ENCODE data around the gene CSN2. TPM values are rescaled to one million over a fixed set of nuclear protein-coding genes. Genes with fewer than 3 reads are reported as not detected.
"Not testable (repeated sequence)": the region's sequence is repeated elsewhere in the genome, so short reads cannot be mapped to it uniquely, and the experiment has no call there.

Gene CSN2
- total RNA-seq, 1 experiment from 2014 or later = not detected

DNA sequence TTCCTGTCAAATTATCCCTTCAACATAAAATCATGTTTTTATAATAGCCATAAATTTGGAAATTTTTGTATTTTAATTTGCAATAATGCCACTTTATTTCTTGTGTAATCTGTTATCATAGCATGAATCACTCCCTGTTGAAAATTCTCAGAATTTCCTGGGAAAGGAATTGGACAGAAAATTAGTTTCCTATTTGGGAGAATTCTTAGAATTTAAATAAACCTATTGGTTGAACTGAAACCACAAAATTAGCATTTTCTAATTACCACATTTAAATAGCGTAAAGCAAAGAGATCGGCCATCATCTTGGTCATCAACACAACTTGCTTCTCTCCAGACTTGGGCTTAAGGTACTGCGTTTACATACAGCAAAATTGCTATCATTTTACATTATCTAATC is 34.8 kb downstream of the CSN2 start, which contains the start of gene CSN1S1:
TSS of gene CSN1S1 (plus strand) at position 301 of the 400 bp plus-strand sequence. CDS start 1,488 bp downstream, outside the sequence.
- no peak within 1 kb of the TSS for H3K4me2 ChIP-seq (ENCODE audit: low read length)
- H3K4me3 ChIP-seq (ENCODE audit: low read length) = no peak within 1 kb of the TSS
- no peak within 1 kb of the TSS for H3K9ac ChIP-seq (ENCODE audit: low read length)
- ChIA-PET POLR2A (ENCODE audit: unreplicated experiment) (no interaction called here), CTCF (no interaction called here)
- H3K4me1 ChIP-seq (ENCODE audit: insufficient read depth, low read length) = no peaks in the 10 kb centered on the region
- no peaks in the 10 kb centered on the region for H3F3A ChIP-seq (ENCODE audit: low read length, unreplicated experiment)
- no peaks in the 10 kb centered on the region for H3K9me2 ChIP-seq (replicated peaks; ENCODE audit: low read length)
- TF ChIP-seq, protein P1, sequence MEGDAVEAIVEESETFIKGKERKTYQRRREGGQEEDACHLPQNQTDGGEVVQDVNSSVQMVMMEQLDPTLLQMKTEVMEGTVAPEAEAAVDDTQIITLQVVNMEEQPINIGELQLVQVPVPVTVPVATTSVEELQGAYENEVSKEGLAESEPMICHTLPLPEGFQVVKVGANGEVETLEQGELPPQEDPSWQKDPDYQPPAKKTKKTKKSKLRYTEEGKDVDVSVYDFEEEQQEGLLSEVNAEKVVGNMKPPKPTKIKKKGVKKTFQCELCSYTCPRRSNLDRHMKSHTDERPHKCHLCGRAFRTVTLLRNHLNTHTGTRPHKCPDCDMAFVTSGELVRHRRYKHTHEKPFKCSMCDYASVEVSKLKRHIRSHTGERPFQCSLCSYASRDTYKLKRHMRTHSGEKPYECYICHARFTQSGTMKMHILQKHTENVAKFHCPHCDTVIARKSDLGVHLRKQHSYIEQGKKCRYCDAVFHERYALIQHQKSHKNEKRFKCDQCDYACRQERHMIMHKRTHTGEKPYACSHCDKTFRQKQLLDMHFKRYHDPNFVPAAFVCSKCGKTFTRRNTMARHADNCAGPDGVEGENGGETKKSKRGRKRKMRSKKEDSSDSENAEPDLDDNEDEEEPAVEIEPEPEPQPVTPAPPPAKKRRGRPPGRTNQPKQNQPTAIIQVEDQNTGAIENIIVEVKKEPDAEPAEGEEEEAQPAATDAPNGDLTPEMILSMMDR (conservative IDR thresholded peaks at IDR 0.05; ENCODE audit: low read depth, low read length) = no peak
- TF ChIP-seq EZH2phosphoT487 (IDR thresholded peaks at IDR 0.05; ENCODE audit: borderline replicate concordance, low read length) (no peak), EZH2 (IDR thresholded peaks at IDR 0.05; ENCODE audit: low read length, unreplicated experiment) (no peak)
- no peaks in the 10 kb centered on the region for H4K20me1 ChIP-seq (ENCODE audit: low read length)
- DNase-seq (no peak), ATAC-seq (no peak)
- intact Hi-C loops (cut with micrococcal nuclease) = no loop called here
- no peaks in the 10 kb centered on the region for H3K9me3 ChIP-seq (ENCODE audit: low read length)
- H3K27ac ChIP-seq (ENCODE audit: low read length) = no peak within 1 kb of the TSS
- H3K36me3 ChIP-seq (ENCODE audit: low read depth, low read length) = no peaks in the 10 kb centered on the region
- no peaks in the 10 kb centered on the region for H3K79me2 ChIP-seq (ENCODE audit: low read length)
- H2AFZ ChIP-seq (ENCODE audit: low read length) = no peak within 1 kb of the TSS
- BruUV-seq (replicated peaks) = no TSS peak
- H3K27me3 ChIP-seq (ENCODE audit: low read length) = peaks cover 25% of the 10 kb centered on the region; the same call in 1 of the 2 replicates

DNA sequence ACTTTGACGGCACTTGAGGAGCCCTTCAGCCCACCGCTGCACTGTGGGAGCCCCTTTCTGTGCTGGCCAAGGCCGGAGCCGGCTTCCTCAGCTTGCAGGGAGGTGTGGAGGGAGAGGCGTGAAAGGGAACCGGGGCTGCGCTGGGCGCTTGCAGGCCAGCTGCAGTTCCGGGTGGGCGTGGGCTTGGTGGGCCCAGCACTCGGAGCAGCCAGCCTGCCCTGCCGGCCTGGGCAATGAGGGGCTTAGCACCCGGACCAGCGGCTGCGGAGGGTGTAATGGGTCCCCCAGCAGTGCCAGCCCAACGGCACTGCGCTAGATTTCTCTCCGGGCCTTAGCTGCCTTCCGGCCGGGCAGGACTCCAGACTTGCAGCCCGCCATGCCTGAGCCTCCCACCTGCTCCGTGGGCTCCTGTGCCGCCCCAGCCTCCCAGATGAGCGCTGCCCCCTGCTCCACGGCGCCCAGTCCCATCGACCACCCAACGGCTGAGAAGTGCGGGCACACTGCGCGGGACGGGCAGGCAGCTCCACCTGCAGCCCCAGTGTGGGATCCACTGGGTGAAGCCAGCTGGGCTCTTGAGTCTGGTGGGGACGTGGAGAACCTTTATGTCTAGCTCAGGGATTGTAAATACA is 41.6 kb downstream of the CSN2 start:
- peaks cover 12% of the 10 kb centered on the region; the same call in 1 of the 2 replicates for H3K27me3 ChIP-seq (ENCODE audit: low read length)
- DNase-seq; H3K4me2 ChIP-seq (ENCODE audit: low read length); H3K9me3 ChIP-seq (ENCODE audit: low read length); BruUV-seq (replicated peaks); H3K4me3 ChIP-seq (ENCODE audit: low read length); H3K9me2 ChIP-seq (replicated peaks; ENCODE audit: low read length); H3K9ac ChIP-seq (ENCODE audit: low read length); H3K36me3 ChIP-seq (ENCODE audit: low read depth, low read length); H4K20me1 ChIP-seq (ENCODE audit: low read length); H3K79me2 ChIP-seq (ENCODE audit: low read length); ATAC-seq; H3K27ac ChIP-seq (ENCODE audit: low read length); CTCF ChIA-PET; H3F3A ChIP-seq (ENCODE audit: low read length, unreplicated experiment); H2AFZ ChIP-seq (ENCODE audit: low read length); POLR2A ChIA-PET (ENCODE audit: unreplicated experiment); intact Hi-C loops (cut with micrococcal nuclease); H3K4me1 ChIP-seq (ENCODE audit: insufficient read depth, low read length): not testable (repeated sequence)

DNA sequence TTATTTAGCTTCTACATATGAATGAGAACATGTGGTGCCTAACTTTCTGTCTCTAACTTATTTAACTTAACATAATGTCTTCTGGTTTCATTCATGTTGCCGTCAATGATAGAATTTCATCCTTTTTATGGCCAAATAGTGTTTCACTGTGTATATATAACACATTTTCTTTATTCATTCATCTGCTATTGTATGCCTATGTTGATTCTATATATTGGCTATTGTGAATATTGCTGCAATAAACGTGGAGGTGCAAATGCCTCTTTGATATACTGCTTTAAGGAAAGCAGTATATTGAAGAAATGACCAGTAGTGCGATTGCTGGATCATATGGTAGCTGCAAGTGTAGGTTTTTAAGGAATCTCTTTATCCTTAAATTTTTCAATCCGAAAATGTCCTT is 44.7 kb downstream of the CSN2 start:
- H3K4me2 ChIP-seq (ENCODE audit: low read length) = no peak overlapping the region
- ATAC-seq (no peak), DNase-seq (no peak)
- H3K27me3 ChIP-seq (ENCODE audit: low read length) = peaks cover 12% of the 10 kb centered on the region; the same call in 1 of the 2 replicates
- ChIA-PET POLR2A (ENCODE audit: unreplicated experiment) (no interaction called here), CTCF (no interaction called here)
- no peaks in the 10 kb centered on the region for H3K4me1 ChIP-seq (ENCODE audit: insufficient read depth, low read length)
- H3K79me2 ChIP-seq (ENCODE audit: low read length) = no peaks in the 10 kb centered on the region
- no TSS peak for BruUV-seq (replicated peaks)
- intact Hi-C loops (cut with micrococcal nuclease) = no loop called here
- TF ChIP-seq EZH2 (IDR thresholded peaks at IDR 0.05; ENCODE audit: low read length, unreplicated experiment) (no peak), EZH2phosphoT487 (IDR thresholded peaks at IDR 0.05; ENCODE audit: borderline replicate concordance, low read length) (no peak)
- TF ChIP-seq, protein P1 (conservative IDR thresholded peaks at IDR 0.05; ENCODE audit: low read depth, low read length) = no peak
- no peak overlapping the region for H3K9ac ChIP-seq (ENCODE audit: low read length)
- no peaks in the 10 kb centered on the region for H3K9me2 ChIP-seq (replicated peaks; ENCODE audit: low read length)
- H3K4me3 ChIP-seq (ENCODE audit: low read length) = no peak overlapping the region
- H3F3A ChIP-seq (ENCODE audit: low read length, unreplicated experiment) = no peaks in the 10 kb centered on the region
- H2AFZ ChIP-seq (ENCODE audit: low read length) = no peak overlapping the region
- no peaks in the 10 kb centered on the region for H3K9me3 ChIP-seq (ENCODE audit: low read length)
- no peaks in the 10 kb centered on the region for H4K20me1 ChIP-seq (ENCODE audit: low read length)
- no peak overlapping the region for H3K27ac ChIP-seq (ENCODE audit: low read length)
- no peaks in the 10 kb centered on the region for H3K36me3 ChIP-seq (ENCODE audit: low read depth, low read length)
